Activated gamma-delta T cell treated with Interleukin-2 at 50 U/mL for 16 hours (primary cell): ENCODE results near the gene PIP4K2A.
A peak's percentile ranks its signal among the peaks of the same experiment; 100 is the strongest.
"Not testable (repeated sequence)": the region's sequence is repeated elsewhere in the genome, so short reads cannot be mapped to it uniquely, and the experiment has no call there.

Source experiments
- DNase-seq: peaks from one replicate; pipeline ENCODE4 v3.0.0-alpha.2; 2020

The PIP4K2A gene

GRCh38 chr10:22545643-22546042, 168.7 kb downstream of the PIP4K2A start:
- no peak for DNase-seq

GRCh38 chr10:22544325-22545068, 169.9 kb downstream of the PIP4K2A start:
- DNase-seq: no peak

DNA sequence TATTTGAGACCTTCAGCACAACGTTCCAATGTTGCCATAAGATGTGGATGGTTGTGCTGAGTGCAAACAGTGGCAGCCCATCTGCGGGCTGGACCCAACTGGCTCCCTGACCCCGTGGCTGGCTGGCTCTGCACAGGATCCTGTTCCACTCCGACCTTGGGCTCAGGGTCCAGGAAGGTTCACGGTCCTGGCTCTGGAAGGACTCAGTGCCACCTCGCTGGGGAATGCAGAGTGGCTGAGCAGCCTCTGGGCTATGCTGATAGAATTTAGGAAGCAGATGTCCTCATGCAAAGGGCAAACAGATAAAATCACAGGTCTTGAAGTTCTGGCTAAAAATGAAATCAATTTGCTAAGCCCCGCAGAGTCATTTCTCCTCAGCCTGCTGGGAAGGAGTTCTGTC, 171.6 kb downstream of the PIP4K2A start:
- DNase-seq: no peak

DNA sequence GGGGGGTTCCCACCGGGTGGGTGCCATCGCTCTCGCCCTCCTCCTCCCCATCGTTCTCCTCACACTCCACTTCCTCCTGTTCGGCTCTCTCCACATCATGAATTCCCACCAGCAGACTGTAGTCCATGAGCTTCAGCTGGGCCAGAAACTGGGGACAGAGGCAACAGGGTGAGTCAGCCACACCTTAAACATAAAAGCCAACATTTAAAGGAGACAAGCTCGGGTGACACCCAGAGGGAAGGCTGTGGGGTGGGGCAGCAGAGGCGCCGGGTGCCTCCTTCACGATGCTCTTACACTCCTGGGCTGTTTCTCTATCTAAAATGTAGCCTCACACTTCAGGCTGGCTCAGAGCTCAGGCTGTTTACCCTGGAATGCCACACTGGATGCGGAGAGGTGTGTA, 172.5 kb downstream of the PIP4K2A start:
- DNase-seq: no peak

DNA sequence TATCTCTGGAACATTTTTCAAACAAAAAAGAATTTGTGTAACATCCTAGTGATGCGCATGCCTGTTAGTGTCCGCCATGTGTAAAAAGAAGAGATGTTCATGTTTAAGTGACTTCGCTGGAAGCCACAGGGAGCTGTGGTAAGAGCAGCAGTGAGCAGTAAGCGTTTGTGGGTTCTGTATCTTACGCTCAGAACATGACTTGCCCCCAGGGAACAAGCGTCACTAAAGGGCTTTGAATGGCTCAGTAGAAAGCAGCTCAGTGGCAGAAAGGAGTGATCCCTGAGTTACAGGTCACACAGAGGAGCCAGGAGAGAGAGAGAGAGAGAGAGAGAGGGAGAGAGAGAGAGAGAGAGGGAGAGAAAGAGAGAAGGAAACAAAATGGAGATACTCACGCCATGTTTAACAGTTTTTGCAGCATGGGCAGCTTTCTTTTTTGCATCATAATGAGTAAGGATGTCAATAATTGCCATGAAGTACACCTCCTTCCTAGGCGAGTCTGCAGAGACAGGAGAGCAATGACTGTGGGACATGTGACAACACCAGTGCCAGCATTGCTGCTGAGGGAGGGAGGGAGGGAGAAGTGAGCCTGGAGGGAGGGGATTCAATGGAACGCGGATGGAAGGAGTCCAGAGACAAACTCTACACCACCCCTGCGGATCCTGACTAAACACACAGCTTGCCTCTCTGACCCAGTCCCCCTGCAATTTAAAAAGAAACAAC, 174.6 kb downstream of the PIP4K2A start:
- no peak for DNase-seq

DNA sequence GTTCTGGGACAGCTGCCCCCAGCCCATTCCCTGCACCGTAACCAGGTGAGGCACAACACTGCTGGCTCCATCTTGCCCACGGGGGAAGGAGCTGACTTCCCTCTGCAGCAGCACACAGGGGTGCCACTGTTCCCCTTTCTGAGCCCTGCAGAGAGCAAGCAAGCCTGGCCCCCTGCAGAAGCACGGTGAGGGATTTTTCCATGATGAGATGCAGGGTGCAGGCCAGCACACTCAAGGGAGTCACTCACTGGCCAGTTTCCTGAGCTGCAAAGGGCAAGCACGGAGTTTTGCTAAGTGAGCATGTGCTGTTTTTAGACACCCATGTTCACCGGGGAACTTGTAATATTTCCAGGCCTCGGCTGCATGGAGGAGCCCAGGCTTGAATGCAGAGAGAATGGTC, 176.6 kb downstream of the PIP4K2A start:
- no peak for DNase-seq

DNA sequence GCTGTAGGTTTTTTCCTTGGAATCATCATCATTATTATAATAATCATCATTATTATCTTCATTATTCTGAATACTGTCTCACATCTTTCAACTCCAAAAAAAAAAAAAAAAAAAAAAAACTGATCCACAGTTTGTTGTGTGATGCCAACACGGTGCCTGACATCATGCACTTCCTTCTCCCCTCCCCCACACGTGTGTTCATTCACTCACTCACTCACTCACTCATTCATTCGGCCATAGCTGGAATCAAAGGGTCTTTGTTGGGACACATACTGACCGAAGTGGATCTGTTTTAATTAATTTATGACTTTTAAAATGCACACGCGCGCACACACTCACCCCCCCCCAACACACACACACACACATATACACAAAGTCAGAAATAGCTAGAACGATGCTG, 177.8 kb downstream of the PIP4K2A start:
- no peak for DNase-seq

DNA sequence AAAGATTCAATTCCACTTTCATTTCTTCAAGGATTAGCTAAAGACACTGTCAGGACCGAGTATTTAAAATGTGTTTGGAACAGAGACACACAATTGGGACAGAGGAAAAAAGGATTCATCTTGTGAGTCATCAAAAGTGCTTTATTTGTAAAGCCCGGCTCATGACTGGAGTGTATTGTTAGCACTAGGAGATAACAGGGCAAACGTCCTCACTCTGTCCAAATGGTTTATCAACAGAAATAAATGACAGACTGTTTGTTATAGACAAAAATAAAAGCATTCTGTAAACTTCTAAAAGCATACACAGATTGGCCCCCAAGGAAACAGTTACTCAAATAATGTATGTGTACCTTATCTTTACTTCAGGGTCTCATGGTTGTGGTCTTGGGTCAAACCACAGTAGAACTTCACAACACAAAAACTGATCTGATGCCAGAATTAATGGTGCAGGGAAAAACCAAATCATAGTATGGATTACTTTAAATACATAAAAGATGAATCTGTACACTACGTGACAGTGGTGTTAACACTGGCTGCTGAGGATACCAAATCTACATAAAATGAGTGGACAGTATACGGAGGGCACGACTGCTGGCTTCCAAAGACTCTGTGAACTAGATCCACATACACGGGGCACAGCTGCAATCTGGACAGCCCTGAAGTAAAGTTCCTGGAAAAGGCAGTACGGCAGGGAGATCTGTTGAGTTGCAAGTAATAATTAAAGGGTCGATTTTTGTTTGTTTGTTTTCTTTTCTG, 179.4 kb downstream of the PIP4K2A start:
- no peak for DNase-seq

GRCh38 chr10:22531441-22531840, 182.9 kb downstream of the PIP4K2A start:
- no peak for DNase-seq

GRCh38 chr10:22531008-22531407, 183.4 kb downstream of the PIP4K2A start:
- DNase-seq: no peak

DNA sequence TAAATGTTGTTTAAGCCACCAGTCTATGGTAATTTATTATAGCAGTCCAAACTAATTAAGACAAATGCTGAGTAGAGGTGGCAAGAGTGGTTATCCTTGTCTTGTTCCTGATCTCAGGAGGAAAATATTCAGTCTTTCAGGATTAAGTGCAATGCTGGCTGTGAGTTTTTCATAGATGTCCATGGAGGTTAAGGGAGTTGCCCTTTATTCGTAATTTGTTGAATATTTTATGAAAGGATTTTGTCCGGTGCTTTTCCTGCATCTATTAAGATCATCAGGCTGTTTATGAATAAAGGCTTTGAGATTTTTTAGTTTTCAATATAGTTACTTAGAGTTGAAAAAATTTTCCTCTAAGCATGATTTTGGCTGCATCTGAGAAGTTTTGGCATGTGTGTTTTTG, 186.9 kb downstream of the PIP4K2A start:
- no peak for DNase-seq

DNA sequence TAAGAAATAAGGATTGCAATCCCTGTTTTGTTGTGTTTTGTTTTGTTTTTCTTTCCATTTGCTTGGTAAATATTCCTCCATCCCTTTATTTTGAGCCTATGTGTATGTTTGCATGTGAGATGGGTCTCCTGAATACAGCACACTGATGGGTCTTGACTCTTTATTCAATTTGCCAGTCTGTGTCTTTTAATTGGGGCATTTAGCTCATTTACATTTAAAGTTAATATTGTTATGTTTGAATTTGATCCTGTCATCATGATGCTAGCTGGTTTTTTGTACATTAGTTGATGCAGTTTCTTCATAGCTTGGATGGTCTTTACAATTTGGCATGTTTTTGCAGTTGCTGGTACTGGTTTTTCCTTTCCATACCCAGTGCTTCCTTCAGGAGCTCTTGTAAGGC, 190.0 kb downstream of the PIP4K2A start:
- not testable (repeated sequence) for DNase-seq

GRCh38 chr10:22520645-22521044, 193.7 kb downstream of the PIP4K2A start:
- not testable (repeated sequence) for DNase-seq

DNA sequence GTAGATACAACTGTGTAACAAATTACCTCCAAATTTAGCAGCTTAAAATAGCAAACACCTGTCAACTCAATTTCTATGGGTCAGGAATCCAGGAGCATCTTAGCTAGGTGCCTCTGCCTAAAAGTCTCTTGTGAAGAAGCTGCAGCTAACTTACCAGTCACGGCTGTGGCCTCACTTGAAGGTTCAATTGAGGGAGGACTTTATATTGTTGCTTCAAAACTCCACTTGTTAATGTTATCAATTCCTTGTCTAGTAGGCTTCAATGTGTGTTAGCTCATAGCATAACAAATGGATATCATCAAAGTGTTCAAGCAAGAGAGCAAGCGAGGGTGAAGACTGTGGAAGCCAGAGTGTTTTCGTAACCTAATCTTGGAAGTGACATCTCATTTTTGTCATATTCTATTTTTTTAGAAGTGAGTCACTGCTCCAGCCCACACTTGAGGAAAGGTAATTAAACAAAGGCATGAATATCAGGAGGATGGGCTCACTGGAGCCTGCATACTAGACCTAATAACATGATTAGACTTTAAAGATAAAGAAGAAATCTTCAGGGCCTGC, 196.1 kb downstream of the PIP4K2A start:
- DNase-seq: no peak

DNA sequence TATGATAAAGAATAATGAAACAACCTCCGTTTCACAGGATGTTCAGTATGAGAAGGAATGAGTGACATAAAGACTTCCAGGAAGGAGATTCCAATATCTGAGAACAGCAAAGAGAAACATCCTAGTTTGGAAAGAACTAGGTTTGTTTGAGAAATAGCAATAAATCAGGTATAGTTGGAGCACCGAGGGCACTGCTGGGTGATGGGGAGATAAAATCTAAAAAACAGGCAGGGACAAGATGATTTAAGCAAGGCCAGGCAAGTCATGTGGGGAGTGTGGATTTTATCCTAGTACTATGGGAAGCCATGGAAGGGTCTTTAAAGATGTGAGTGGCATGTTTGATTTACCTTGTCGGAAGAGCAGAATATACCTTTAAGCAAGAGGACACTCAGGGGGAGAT, 199.4 kb downstream of the PIP4K2A start:
- no peak for DNase-seq

DNA sequence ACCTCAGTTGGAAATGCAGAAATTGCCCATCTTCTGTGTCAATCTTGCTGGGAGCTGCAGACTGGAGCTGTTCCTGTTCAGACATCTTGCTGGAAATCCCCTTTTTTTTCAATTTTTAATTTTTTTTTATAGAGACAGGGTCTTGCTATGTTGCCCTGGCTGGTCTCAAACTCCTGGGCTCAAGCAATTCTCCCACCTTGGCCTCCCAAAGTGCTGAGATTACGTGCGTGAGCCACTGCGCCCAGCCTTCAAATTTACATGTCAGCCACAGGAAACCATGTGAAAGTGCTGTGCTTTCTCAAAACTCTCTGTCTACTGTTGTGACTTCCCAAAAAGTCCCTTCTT, 200.0 kb downstream of the PIP4K2A start:
- not testable (repeated sequence) for DNase-seq

- DNase-seq: not testable (repeated sequence)
Observed at GRCh38 chr10:22513483-22514413, 200.6 kb downstream of the PIP4K2A start.

GRCh38 chr10:22512015-22512414, 202.4 kb downstream of the PIP4K2A start:
- not testable (repeated sequence) for DNase-seq

GRCh38 chr10:22508214-22508613, 206.2 kb downstream of the PIP4K2A start:
- not testable (repeated sequence) for DNase-seq

GRCh38 chr10:22505911-22506685, 208.3 kb downstream of the PIP4K2A start:
- DNase-seq: peak; percentile 63

GRCh38 chr10:22504766-22505165, 209.6 kb downstream of the PIP4K2A start:
- DNase-seq: no peak
